HS-27A (cell line): ENCODE measurements around the gene CKAP2.
A peak's percentile ranks its signal among the peaks of the same experiment; 100 is the strongest.
"Not testable (repeated sequence)": the region's sequence is repeated elsewhere in the genome, so short reads cannot be mapped to it uniquely, and the experiment has no call there.

ENCODE experiments used
- DNase-seq: peaks from one replicate; pipeline ENCODE4 v3.0.0-alpha.2; 2012; ENCODE audit warnings: low read depth, missing footprints

Gene CKAP2, protein sequence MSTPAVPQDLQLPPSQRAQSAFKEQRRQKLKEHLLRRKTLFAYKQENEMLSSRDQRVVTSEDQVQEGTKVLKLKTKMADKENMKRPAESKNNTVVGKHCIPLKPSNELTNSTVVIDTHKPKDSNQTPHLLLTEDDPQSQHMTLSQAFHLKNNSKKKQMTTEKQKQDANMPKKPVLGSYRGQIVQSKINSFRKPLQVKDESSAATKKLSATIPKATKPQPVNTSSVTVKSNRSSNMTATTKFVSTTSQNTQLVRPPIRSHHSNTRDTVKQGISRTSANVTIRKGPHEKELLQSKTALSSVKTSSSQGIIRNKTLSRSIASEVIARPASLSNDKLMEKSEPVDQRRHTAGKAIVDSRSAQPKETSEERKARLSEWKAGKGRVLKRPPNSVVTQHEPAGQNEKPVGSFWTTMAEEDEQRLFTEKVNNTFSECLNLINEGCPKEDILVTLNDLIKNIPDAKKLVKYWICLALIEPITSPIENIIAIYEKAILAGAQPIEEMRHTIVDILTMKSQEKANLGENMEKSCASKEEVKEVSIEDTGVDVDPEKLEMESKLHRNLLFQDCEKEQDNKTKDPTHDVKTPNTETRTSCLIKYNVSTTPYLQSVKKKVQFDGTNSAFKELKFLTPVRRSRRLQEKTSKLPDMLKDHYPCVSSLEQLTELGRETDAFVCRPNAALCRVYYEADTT

DNA sequence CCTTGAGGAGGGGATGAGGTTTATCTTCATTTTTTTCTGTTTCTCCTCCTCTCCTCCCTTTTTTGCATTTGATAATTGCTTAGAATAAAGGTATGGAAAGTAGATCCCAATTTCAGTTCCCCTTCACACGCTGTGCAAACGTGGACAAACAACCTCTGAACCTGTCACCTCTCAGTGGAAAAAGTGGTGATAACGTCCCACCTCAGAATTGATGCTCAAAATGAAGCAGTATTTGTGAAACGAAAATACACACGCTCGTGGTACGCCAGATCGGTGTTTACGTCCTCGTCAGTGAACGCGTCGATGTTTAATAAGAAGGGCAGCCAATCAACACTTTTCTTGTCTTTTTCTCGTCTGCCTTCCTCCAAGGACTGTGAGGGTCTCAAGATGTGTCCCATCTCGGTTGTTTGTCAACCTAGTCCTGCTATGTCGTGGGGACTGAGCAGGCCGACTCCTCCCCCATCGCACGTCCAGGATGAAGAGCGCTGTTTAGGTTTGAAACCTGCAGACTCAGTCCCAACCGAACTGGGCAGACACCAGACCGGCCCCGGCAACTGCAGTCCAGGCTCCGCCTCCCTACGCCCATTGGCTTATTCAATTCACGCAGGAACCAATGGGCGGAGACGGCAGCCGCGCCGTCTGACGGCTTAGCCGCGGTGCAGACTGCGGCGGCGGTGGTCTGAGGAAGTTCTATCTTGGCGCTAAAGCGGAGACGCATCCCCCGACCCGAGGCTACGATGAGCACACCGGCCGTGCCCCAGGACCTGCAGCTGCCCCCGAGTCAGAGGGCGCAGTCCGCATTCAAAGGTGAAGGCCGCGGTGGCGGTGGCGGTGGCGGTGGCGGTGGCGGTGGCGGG is at the start of gene CKAP2:
CKAP2 (plus strand) TSS at position 659 of the 857 bp plus-strand sequence; CDS start at position 738, 79 bp downstream.
- DNase-seq, result peak; percentile 85

DNA sequence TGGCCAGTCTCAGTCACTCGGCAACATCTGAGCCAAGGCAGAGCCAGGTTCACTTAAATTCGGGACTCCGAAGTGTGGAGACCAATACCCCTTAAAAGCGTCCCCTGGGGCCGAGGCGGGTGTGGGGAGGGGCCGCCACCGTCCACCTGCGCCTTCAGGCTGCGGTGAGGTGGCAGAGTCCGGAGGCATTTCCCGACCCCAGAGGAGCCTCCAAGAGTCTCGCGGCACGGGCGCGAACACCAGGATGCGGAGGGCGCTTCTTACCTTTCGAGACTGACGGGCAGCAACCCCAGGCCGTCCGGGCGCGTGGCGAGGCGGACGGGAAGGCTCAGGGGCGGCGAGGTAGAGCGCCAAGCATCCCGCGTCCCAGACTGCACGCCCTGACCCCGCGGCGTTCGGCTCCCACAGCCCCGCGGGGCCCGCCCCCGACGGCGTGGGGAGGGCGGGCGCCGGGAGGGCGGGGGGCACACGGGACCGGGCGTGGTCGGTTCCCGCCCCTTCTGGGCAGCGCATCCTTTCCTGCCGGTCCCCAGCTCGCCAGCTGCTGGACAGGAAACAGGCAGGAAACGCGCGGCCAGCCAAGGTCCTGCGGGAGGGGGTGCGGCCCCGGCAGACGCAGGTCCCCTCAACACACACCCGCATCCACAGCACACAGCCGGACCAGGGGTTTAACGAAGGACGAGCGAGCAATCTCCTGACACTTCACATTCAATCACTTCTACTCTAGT is 49.3 kb upstream of the CKAP2 start, which contains the start of gene THSD1:
THSD1 (minus strand) TSS at position 406 of the 728 bp plus-strand sequence. CDS start 3,572 bp downstream, outside the sequence.
- DNase-seq, result no peak

DNA sequence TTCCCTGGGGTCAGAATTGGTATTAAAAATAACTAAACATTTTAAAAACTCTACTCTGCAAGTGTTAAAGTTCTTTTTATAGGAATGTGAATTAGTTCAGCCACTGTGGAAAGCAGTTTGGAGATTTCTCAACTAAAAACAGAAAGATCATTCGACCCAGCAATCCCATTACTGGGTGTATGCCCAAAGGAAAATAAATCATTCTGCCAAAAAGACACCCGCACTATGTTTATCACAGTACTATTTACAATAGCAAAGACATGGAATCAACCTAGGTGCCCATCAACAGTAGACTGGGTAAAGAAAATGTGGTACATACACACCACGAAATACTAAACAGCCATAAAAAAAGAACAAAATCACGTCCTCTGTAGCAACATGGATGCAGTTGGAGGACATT is 48.6 kb upstream of the CKAP2 start:
- DNase-seq, result no peak

DNA sequence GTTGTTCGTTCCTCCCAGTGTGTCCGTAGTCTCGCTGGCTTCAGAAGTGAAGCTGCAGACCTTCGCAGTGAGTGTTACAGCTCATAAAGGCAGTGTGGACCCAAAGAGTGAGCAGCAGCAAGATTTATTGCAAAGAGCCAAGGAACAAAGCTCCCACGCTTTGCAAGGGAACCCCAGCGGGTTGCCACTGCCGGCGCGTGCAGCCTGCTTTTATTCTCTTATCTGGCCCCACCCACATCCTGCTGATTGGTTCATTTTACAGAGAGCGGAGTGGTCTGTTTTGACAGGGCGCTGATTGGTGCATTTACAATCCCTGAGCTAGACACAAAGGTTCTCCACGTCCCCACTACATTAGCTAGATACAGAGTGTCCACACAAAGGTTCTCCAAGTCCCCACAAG is 47.8 kb upstream of the CKAP2 start:
- not testable (repeated sequence) for DNase-seq

DNA sequence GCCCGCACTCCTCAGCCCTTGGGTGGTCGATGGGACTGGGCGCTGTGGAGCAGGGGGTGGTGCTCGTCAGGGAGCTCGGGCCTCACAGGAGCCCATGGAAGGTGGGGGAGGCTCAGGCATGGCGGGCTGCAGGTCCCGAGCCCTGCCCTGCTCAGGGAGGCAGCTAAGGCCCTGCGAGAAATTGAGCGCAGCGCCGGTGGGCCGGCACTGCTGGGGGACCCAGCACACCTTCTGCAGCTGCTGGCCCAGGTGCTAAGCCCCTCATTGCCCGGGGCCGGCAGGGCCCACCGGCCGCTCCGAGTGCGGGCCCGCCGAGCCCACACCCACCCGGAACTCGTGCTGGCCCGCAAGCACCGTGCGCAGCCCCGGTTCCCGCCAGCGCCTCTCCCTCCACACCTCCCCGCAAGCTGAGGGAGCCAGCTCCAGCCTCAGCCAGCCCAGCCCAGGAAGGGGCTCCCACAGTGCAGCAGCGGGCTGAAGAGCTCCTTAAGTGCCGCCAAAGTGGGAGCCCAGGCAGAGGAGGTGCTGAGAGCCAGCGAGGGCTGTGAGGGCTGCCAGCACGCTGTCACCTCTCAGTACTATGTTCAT is 47.1 kb upstream of the CKAP2 start:
- DNase-seq, result not testable (repeated sequence)

DNA sequence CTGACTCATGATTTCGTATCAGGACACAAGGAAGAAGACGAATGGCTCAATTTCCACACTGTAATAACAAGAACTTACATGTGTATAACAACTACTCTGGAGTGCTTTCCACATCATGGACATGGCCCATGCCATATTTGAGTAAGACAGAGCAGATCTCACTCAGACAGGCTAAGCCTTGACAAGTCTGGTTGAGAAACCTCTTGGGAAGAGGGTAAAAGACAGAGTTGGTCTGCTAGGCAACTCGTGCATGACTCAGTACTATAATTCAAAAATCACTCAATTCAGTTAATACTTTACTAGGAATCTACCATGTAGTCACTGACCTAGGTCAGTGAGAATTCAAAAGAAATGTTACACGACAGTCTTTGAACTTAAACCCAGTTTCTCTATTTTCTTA is 43.6 kb upstream of the CKAP2 start:
- DNase-seq, result no peak

DNA sequence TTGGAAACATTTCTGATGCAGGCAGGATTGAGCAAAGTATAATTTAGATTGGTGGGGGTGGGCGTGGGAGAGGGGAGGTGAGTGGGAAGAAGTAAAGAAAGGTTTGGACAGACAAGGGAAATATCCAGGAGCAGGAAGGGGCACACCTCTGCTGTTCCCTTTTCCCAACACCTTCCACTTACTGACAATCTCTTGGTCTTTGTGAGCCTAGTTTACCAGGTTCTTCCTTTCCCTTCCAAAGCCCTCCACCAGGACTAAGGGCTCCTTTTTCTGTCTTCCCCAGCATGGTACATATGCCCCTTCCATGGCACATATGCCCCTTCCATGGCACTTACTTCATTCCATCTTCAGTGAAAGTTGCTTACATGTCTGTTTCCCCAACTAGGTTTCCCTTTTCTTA is 43.1 kb upstream of the CKAP2 start:
- DNase-seq, result no peak

DNA sequence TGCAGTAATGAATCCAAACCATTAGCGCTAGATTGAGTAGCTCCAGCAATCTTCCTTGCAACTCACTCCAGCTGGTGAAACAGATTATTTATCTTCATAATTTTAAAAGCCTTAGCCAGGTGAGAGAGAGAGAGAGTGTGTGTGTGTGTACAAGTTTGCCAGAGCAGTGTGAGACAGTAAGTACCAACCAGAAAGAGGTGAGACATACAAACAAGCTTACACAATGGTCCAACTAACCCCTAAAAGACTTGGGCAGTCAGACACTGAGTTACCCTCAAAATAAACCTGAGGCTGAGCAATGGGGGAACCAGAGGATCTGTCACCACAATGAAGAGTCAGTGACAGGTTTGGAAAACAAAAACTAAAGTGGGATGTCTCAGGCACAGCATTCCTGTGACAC is 41.2 kb upstream of the CKAP2 start:
- DNase-seq, result no peak

DNA sequence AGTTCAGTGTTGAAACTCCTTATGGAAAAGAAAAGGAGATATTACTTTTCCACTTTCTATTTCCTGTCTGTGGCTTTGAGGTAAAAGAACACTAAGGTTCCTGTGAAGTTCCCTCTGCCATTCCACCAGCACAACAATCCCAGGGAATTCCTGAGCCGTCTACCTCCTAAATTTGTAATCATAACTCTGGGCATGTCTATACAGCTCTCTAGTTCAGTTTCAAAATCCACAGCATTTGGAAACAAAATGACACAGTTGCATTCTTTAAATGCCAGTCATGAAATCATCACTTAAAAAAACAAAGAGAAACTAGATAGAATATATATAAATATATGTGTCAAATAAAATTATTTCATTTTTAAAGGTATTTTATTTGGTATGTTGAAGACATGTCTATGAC is 40.3 kb upstream of the CKAP2 start:
- DNase-seq, result peak; percentile 20

DNA sequence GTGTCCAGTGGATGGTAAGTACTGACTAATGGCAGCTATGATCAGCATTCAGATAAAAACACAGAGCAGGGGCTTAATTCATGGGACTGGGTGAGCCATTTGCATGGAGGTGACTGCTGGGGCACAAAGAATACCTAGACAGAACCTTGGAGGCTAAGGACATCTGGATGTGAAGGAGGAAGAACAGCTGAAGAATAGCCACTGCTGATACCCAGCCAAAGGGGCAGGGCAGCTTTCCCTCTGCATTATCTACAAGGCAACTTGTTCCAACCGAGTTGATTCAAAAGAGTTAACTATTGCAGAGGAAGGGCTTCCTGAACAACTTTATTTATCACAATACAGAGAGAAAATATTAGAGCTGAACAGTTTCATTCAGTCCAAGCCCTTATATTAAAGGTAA is 36.2 kb upstream of the CKAP2 start:
- DNase-seq, result no peak

DNA sequence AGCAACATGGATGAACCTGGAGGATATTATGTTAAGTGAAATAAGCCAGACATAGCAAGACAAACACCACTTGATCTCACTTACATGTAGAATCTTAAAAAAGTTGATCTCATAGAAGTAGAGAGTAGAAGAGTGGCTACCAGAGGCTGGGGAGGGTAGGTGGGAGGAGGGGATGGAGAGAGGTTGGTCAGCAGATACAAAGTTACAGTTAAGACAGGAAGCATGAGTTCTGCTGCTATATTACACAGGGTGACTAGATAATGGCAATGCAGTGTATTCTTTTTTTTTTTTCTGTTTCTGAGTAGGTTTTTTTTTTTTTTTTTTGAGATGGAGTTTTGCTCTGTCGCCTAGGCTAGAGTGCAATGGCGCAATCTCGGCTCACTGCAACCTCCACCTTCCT is 34.1 kb upstream of the CKAP2 start:
- no peak for DNase-seq

DNA sequence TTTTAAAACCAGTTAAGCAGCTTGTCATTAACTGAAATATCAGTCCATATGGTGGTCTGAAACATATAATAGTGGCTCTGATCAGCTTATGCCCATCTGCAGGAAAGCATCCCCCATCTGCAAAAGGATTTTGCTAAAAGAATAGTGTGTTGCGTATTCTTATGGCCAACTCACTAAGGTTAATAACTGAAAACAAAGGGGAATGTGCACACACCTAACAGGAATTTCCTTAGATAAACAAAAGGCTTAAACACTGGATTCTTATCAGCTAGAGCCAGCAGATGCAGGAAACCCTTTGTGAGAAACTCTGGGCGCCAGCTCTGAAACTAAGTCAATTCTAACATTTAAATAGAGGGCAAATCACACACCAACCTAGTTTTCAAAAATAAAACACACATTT is 27.0 kb upstream of the CKAP2 start:
- DNase-seq, result no peak

DNA sequence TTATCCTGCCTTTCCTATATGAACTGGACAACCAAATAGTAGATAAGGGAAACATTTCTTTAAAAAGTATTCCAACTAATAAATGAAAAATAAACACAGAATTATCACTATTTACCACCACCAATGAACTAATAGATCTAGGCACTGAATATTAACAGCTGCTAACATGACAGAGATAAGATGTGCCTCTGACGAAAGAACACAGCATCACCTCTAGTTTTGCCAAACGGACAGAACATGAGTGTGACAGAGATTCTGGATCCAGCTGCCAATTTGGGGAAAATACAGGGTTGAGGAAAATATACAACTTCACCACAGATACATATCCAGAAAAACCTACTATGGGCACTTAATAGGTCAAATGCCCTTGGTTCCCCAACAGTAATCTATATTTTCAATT is 22.8 kb upstream of the CKAP2 start:
- no peak for DNase-seq

DNA sequence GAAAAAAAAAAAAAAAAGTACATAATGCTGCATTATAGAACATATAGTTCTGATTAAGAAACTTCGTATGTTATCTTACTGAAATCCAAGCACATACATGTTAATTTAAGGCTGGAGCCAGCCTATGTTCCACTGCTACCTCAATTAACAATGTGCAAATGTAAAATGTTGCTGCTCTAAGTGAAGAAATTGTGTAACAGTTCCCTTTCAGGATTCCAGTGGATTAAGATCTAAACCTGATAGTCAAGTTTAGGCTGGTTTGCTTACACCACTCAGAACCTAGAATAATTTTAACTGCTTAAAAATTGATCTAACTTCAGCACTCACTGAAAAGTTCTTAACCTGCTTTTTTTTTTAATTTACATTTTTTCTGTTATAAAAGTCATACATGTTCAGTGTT is 9.0 kb upstream of the CKAP2 start:
- DNase-seq, result no peak

DNA sequence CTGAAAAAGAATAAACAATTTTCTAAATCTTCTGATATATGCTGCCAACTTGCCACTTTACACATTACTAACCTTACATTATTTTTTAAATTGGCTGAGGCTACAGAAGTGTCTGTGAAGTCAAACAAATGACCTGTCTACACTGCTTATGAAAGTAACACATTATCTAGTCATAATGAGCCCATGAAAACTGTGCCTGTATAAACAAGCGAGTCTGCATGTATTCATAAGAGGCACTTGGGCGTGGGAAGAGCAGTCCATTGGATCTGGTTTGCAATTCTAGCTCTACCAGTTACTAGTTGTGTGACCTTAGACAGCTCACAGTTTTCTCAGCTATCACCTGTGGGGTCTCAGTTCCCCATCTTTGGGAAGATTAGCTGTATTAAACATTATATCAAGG is 7.9 kb upstream of the CKAP2 start:
- DNase-seq, result no peak

DNA sequence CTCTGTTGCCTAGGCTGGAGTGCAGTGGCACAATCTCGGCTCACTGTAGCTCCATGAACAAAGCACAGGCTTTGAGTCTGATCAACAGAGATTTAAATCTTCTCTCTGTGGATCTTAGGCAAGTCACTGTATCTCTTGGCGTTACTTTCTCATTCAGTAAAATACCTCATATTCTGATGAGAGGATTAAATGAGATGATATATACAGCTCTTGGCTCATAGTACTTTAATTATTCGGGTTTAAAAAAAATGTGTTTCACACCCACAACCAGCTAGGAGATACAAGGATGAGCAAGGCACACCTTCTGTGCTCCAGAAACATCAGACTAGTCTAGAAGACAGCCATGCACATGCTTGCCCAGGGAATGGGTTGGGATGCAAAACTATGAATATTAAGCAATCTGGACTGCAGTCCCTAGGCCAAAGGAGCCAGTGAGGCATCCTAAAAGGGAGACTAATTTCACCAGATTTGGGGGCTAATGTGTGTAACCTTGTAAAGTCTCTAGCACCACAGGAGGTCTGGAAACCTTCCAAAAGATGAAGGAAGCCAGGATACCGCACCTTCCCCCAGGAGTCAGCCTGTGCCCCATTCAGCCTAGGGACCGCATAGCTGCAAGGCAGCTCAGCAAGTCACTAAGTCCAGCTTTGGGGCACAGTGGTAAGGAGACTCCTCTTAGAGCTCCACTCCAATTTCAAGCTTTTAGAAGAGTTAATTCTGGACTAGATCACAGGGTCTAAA is 7.3 kb upstream of the CKAP2 start:
- no peak for DNase-seq

DNA sequence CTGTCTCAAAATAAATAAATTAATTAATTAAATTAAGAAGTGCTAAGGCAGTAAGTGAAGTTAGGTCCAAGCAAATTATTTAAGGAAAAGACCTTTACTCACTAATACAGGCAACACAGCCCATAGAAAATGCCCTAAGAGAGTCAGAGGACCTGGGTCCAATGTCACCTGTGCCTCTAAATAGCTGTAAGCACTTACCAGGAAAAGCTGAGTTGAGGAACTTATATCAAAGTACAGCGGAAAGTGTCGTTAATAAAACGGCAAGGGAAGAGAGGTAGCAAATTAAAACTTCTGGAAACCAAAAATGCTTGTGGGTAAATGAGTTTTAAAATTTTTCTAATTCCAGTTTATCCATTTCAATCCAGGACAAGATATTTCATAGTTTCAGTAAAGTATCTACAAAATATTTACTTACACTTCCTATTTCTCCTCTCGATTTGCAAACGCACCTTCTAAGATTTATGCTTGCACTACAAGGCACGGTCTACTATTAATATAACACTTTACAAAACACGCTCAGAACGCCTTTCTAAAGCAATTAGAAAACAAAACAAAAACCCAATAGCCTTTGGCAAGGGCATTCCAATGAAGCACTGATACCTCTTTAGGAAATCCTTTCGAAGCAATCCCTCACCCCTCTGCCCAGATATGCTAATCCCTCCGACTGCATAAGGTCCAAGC is 5.8 kb upstream of the CKAP2 start:
- DNase-seq, result no peak

DNA sequence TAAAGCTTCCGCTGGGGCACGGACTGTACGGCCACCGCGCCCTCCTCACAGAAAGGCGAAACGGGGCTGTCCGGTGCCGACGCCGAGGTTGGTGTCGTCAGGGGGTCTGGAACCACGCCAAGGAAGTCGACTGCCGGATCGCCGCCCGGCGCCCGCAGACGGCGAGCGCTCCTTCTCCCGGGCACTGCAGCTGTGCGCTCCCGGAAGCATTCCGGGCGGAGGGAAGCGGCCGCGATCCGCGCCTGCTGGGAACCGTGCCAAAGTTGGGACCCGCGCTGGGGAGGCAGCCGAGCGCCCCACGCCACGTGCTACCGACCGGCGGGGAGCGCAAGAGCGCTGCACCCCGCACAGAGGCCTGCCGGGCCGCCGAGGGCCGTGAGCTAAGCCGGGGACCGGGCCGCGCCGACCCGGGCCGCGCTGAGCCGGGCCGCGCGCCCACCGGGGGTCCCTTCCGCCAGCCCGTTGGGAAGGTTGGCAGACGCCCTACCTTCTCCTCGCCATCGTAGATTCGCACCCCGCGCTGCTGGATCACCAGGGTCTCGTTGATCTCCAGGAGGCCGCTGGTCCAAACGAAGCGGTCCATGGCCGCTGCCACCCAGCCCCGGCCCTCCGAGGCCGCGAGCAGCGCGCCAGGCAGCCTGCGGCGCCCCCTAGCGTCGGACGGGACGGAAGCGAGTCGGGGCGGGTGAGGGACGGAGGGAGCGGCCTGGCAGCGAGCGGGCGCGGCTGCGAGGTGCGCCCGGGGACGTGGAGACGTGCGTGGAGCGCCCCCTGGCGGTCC is 5.1 kb upstream of the CKAP2 start, which contains the start of gene VPS36:
VPS36 (minus strand) TSS at position 623 of the 781 bp plus-strand sequence; CDS start at position 583, 40 bp downstream.
- DNase-seq, result peak; percentile 61

DNA sequence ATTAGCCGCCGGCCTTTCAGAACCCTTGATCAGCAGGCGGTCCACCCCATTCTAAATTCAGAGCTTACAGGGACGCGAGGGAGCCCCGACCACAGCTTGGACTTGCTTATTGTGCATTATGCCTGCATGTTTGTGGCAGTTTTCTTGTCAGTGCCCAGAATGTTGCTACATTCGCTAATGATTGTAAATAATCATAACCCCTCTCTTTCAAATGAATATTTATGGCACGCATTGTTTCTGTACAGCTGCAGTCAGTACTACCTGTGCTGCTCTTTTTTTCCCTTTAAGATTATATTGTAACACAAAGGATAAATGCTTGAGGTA is 4.5 kb upstream of the CKAP2 start:
- no peak for DNase-seq
